SK-N-SH treated with all-trans-retinoic acid at 6 μM for 48 hours (cell line): ENCODE measurements around the gene TSEN2.

Source experiments
- ATAC-seq: fragments of 200-7000 bp; cut with Tn5 transposase; 3 replicates; pipeline ENCODE4 v1.9.1; 2020; ENCODE audit warnings: mild to moderate bottlenecking, moderate library complexity
- BACH2 ChIP-seq: fragments of 250-450 bp; sonication (Bioruptor Pico); IDR thresholded peaks from 2 replicates; pipeline ENCODE4 v1.9.0; 2021; ENCODE audit warnings: mild to moderate bottlenecking, borderline replicate concordance
- CSDC2 ChIP-seq: fragments of 250-450 bp; sonication (Bioruptor Pico); IDR thresholded peaks from 2 replicates; pipeline ENCODE4 v1.5.0; 2020; ENCODE audit warnings: mild to moderate bottlenecking, moderate library complexity
- ESRRG ChIP-seq: fragments of 250-450 bp; sonication (Bioruptor Pico); IDR thresholded peaks from 2 replicates; pipeline ENCODE4 v1.6.1; 2021; ENCODE audit warnings: mild to moderate bottlenecking
- GLIS3 ChIP-seq: fragments of 250-450 bp; sonication (Bioruptor Pico); IDR thresholded peaks from 2 replicates; pipeline ENCODE4 v1.5.0; 2020; ENCODE audit warnings: mild to moderate bottlenecking, moderate library complexity
- ISL1 ChIP-seq: fragments of 250-450 bp; sonication (Bioruptor Pico); IDR thresholded peaks from 2 replicates; pipeline ENCODE4 v2.1.2; 2022; ENCODE audit warnings: mild to moderate bottlenecking, moderate library complexity
- OSR1 ChIP-seq: fragments of 250-450 bp; sonication (Bioruptor Pico); IDR thresholded peaks from 2 replicates; pipeline ENCODE4 v1.8.0; 2022; ENCODE audit warnings: moderate library complexity, mild to moderate bottlenecking, inconsistent platforms
- RARB ChIP-seq: fragments of 250-450 bp; sonication (Bioruptor Pico); IDR thresholded peaks from 2 replicates; pipeline ENCODE4 v1.8.0; 2021; ENCODE audit warnings: mild to moderate bottlenecking, moderate library complexity
- SNAI2 ChIP-seq: fragments of 250-450 bp; sonication (Bioruptor Pico); IDR thresholded peaks from 2 replicates; pipeline ENCODE4 v1.5.0; 2020; ENCODE audit warnings: mild to moderate bottlenecking, moderate library complexity
- TCF4 ChIP-seq: fragments of 250-450 bp; sonication (Bioruptor Pico); IDR thresholded peaks from 2 replicates; pipeline ENCODE4 v1.8.0; 2021; ENCODE audit warnings: mild to moderate bottlenecking, moderate library complexity, borderline replicate concordance
- ZC3H10 ChIP-seq: fragments of 250-450 bp; sonication (Bioruptor Pico); IDR thresholded peaks from 2 replicates; pipeline ENCODE4 v1.5.1; 2021; ENCODE audit warnings: mild to moderate bottlenecking, moderate library complexity
- ZFP3 ChIP-seq: fragments of 250-450 bp; sonication (Bioruptor Pico); IDR thresholded peaks from 2 replicates; pipeline ENCODE4 v1.5.0; 2020; ENCODE audit warnings: mild to moderate bottlenecking, moderate library complexity
- ZNF565 ChIP-seq: fragments of 450-650 bp; formaldehyde crosslinking; conservative IDR thresholded peaks from 2 replicates; pipeline ENCODE4 v1.5.0; 2020; ENCODE audit warnings: low read depth, mild to moderate bottlenecking, moderate library complexity
- ZNF8 ChIP-seq: fragments of 450-650 bp; formaldehyde crosslinking; IDR thresholded peaks from 2 replicates; pipeline ENCODE4 v1.5.0; 2020; ENCODE audit warnings: mild to moderate bottlenecking, moderate library complexity
- TF ChIP-seq, protein P1 (sequence below): fragments of 250-450 bp; sonication (Bioruptor Pico); IDR thresholded peaks from 2 replicates; pipeline ENCODE4 v1.8.0; 2021; ENCODE audit warnings: low read depth, mild to moderate bottlenecking, moderate library complexity, borderline replicate concordance
- TF ChIP-seq, protein P2 (sequence below): fragments of 250-450 bp; sonication (Bioruptor Pico); IDR thresholded peaks from 2 replicates; pipeline ENCODE4 v1.5.0; 2020; ENCODE audit warnings: mild to moderate bottlenecking, moderate library complexity
- TF ChIP-seq, protein P3 (sequence below): fragments of 250-450 bp; sonication (Bioruptor Pico); IDR thresholded peaks from 2 replicates; pipeline ENCODE4 v1.5.1; 2020; ENCODE audit warnings: low read depth, mild to moderate bottlenecking, moderate library complexity
- TF ChIP-seq, protein P4 (sequence below): fragments of 250-450 bp; sonication (Bioruptor Pico); IDR thresholded peaks from 2 replicates; pipeline ENCODE4 v1.5.1; 2021; ENCODE audit warnings: mild to moderate bottlenecking, moderate library complexity

Gene TSEN2

DNA sequence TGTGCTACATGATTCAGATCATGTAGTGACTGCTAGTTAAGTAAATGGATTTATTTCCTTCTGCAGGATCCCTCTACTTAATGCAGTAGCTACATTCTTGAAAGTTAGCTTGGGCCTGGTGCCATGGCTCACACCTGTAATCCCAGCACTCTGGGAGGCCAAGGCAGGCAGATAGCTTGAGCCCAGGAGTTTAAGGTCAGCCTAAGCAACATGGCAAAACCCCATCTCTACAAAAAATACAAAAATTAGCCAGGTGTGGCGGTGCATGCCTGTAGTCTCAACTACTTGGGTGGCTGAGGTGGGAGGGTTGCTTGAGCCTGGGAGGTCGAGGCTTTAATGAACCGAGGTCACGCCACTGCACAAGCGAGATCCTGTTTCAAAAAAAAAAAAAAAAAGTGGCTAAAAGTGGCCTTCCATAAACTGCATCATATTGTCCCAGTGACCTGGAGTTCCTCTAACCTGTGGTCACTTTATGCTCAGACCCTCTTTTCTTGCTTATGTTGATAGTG, 22.0 kb downstream of the TSEN2 start:
- TF ChIP-seq GLIS3 (CRISPR knock-in tag) (no peak), RARB (CRISPR knock-in tag) (no peak), ZNF8 (CRISPR knock-in tag) (no peak), BACH2 (CRISPR knock-in tag) (no peak), TCF4 (no peak)

DNA sequence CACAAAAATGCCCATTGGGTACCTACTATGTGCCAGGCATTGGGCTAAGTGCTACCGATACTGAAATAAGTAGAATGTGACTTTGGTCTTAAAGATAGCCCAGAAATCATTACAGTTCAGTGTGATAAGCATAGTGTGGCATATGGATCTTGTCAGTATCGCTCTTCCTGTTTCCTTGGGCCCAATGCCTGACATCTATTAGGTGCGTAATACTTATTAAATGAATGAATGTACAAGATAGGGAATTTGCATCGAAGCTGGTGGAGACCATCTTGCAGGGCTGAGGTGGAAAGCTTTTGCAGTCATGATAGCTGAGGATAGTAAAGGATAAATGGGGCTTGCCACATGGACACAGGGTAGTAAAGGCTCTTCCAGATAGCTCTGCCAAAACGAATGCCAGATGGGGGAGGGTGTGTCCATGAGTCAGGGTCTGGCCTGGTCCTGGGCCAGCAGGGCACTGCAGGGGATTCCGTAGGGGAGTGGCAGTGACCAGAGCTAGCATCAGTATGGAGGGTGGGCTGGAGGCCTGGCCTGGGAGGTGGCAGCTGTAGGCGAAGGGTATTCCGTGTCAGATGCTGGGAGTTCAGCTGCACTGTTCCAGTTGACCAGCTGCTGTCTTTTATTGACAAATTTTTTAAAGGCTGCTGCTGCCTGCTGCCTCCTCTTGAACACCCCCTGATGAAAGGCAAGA, 23.5 kb downstream of the TSEN2 start:
- TF ChIP-seq ISL1 (CRISPR knock-in tag), result no peak
- no peak for TF ChIP-seq BACH2 (CRISPR knock-in tag)
- TF ChIP-seq RARB (CRISPR knock-in tag), result no peak
- TF ChIP-seq, protein P1, sequence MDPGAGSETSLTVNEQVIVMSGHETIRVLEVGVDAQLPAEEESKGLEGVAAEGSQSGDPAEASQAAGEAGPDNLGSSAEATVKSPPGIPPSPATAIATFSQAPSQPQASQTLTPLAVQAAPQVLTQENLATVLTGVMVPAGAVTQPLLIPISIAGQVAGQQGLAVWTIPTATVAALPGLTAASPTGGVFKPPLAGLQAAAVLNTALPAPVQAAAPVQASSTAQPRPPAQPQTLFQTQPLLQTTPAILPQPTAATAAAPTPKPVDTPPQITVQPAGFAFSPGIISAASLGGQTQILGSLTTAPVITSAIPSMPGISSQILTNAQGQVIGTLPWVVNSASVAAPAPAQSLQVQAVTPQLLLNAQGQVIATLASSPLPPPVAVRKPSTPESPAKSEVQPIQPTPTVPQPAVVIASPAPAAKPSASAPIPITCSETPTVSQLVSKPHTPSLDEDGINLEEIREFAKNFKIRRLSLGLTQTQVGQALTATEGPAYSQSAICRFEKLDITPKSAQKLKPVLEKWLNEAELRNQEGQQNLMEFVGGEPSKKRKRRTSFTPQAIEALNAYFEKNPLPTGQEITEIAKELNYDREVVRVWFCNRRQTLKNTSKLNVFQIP, result no peak
- no peak for TF ChIP-seq OSR1 (CRISPR knock-in tag)
- TF ChIP-seq, protein P2, sequence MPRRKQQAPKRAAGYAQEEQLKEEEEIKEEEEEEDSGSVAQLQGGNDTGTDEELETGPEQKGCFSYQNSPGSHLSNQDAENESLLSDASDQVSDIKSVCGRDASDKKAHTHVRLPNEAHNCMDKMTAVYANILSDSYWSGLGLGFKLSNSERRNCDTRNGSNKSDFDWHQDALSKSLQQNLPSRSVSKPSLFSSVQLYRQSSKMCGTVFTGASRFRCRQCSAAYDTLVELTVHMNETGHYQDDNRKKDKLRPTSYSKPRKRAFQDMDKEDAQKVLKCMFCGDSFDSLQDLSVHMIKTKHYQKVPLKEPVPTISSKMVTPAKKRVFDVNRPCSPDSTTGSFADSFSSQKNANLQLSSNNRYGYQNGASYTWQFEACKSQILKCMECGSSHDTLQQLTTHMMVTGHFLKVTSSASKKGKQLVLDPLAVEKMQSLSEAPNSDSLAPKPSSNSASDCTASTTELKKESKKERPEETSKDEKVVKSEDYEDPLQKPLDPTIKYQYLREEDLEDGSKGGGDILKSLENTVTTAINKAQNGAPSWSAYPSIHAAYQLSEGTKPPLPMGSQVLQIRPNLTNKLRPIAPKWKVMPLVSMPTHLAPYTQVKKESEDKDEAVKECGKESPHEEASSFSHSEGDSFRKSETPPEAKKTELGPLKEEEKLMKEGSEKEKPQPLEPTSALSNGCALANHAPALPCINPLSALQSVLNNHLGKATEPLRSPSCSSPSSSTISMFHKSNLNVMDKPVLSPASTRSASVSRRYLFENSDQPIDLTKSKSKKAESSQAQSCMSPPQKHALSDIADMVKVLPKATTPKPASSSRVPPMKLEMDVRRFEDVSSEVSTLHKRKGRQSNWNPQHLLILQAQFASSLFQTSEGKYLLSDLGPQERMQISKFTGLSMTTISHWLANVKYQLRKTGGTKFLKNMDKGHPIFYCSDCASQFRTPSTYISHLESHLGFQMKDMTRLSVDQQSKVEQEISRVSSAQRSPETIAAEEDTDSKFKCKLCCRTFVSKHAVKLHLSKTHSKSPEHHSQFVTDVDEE (CRISPR knock-in tag), result no peak
- TF ChIP-seq SNAI2 (CRISPR knock-in tag), result no peak
- no peak for TF ChIP-seq ZNF8 (CRISPR knock-in tag)
- no peak for TF ChIP-seq GLIS3 (CRISPR knock-in tag)
- TF ChIP-seq CSDC2 (CRISPR knock-in tag), result no peak
- no peak for TF ChIP-seq ZC3H10 (CRISPR knock-in tag)

More for the DNA sequence above, 22.0 kb downstream of the TSEN2 start:
- no peak for ATAC-seq

DNA sequence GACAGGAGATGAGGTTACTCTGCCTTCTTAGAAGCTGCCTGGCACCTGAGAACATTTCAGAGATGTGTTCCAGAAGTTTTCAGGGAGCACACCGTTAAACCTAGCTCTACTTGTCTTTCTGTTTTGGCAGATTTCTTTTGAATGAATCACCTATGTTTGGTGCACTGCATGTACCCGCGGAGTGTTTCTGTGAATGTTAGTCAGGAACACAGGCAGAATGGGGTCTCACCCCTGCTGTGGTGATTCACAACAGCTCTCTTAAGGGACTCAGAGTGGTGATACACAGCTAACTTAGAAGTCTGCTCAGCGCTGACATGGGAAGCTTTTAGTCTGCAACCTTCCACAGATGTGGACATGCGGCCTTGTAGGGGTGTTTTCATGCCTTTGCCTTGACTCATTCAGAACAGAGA, 24.0 kb downstream of the TSEN2 start:
- TF ChIP-seq, protein P3, sequence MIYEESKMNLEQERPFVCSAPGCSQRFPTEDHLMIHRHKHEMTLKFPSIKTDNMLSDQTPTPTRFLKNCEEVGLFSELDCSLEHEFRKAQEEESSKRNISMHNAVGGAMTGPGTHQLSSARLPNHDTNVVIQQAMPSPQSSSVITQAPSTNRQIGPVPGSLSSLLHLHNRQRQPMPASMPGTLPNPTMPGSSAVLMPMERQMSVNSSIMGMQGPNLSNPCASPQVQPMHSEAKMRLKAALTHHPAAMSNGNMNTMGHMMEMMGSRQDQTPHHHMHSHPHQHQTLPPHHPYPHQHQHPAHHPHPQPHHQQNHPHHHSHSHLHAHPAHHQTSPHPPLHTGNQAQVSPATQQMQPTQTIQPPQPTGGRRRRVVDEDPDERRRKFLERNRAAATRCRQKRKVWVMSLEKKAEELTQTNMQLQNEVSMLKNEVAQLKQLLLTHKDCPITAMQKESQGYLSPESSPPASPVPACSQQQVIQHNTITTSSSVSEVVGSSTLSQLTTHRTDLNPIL (CRISPR knock-in tag), result no peak
- TF ChIP-seq, protein P4, sequence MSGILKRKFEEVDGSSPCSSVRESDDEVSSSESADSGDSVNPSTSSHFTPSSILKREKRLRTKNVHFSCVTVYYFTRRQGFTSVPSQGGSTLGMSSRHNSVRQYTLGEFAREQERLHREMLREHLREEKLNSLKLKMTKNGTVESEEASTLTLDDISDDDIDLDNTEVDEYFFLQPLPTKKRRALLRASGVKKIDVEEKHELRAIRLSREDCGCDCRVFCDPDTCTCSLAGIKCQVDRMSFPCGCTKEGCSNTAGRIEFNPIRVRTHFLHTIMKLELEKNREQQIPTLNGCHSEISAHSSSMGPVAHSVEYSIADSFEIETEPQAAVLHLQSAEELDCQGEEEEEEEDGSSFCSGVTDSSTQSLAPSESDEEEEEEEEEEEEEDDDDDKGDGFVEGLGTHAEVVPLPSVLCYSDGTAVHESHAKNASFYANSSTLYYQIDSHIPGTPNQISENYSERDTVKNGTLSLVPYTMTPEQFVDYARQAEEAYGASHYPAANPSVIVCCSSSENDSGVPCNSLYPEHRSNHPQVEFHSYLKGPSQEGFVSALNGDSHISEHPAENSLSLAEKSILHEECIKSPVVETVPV (CRISPR knock-in tag), result no peak
- TF ChIP-seq, protein P1, result no peak
- TF ChIP-seq OSR1 (CRISPR knock-in tag) (no peak), TCF4 (no peak)
- peak; percentile 91 for ATAC-seq

More for the DNA sequence above, 23.5 kb downstream of the TSEN2 start:
- peak; percentile 73 for ATAC-seq

DNA sequence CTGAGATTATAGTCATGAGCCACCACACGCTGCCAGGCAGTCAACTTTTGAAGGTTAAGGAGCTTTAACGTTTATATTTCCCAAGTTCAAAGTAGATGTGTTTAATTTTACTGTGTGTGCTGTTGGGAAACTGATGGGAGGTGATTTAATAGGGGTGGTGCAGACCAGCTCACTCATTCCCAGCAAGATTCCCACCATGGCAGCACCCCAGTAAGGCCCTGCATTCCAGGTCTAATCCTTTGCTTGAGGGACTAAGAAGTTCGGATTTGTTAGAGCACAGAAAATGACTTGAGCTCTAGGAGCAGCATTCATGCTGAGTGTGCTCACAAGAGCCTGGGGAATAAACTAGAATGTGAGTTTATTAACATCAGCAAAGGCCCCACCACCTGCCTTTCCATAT, 25.2 kb downstream of the TSEN2 start:
- ATAC-seq, result no peak
- TF ChIP-seq TCF4, result no peak
- TF ChIP-seq BACH2 (CRISPR knock-in tag), result no peak
- TF ChIP-seq CSDC2 (CRISPR knock-in tag), result no peak
- TF ChIP-seq ZNF565, result no peak
- TF ChIP-seq ISL1 (CRISPR knock-in tag), result no peak
- TF ChIP-seq, protein P1, result no peak
- TF ChIP-seq, protein P4 (CRISPR knock-in tag), result no peak
- TF ChIP-seq ESRRG (CRISPR knock-in tag), result no peak
- TF ChIP-seq ZFP3 (CRISPR knock-in tag), result no peak
- no peak for TF ChIP-seq GLIS3 (CRISPR knock-in tag)
- TF ChIP-seq, protein P2 (CRISPR knock-in tag), result no peak
- TF ChIP-seq ZNF8 (CRISPR knock-in tag), result no peak
